ENCODE results near the gene C1QTNF7. TPM values are rescaled to one million over a fixed set of nuclear protein-coding genes. Genes with fewer than 3 reads are reported as not detected.

C1QTNF7 gene
- total and polyA plus RNA-seq, 2 of the 13 experiments (the other 11 are each of a cell fraction or from before 2014, with no cell fraction given): not detected

GRCh38 chr4:15479089-15479912, 51.5 kb downstream of the C1QTNF7 start (continued):
- TF ChIP-seq ZFP1 (CRISPR knock-in tag; IDR thresholded peaks at IDR 0.05) (no peak), NR3C1 (CRISPR knock-in tag; IDR thresholded peaks at IDR 0.05) (no peak), HINFP (CRISPR knock-in tag; IDR thresholded peaks at IDR 0.05; ENCODE audit: low read depth) (no peak), ZNF597 (CRISPR knock-in tag; IDR thresholded peaks at IDR 0.05) (no peak), ZNF367 (CRISPR knock-in tag; IDR thresholded peaks at IDR 0.05; ENCODE audit: borderline replicate concordance) (no peak), ZBTB37 (CRISPR knock-in tag; IDR thresholded peaks at IDR 0.05) (no peak), ZNF263 (CRISPR knock-in tag; IDR thresholded peaks at IDR 0.05) (peak; percentile 34; the same call in 1 of the 2 replicates), HHEX (CRISPR knock-in tag; IDR thresholded peaks at IDR 0.05) (no peak), HCFC1 (IDR thresholded peaks at IDR 0.05; ENCODE audit: low read depth, low read length) (no peak), SKI (IDR thresholded peaks at IDR 0.05; ENCODE audit: partially characterized antibody) (no peak), SNAPC4 (CRISPR knock-in tag; IDR thresholded peaks at IDR 0.05) (no peak), TARDBP (CRISPR knock-in tag; IDR thresholded peaks at IDR 0.05) (no peak), DRAP1 (CRISPR knock-in tag; IDR thresholded peaks at IDR 0.05) (no peak), ZSCAN22 (CRISPR knock-in tag; IDR thresholded peaks at IDR 0.05) (no peak), FUBP1 (CRISPR knock-in tag; IDR thresholded peaks at IDR 0.05; ENCODE audit: borderline replicate concordance) (no peak), BCL3 (CRISPR knock-in tag; IDR thresholded peaks at IDR 0.05) (no peak)
